A549 treated with dexamethasone at 1 μM for 4 hours (cell line): ENCODE data around the gene HDX. TPM values are rescaled to one million over a fixed set of nuclear protein-coding genes. Genes with fewer than 3 reads are reported as not detected.

Source experiments
- total RNA-seq: library from RNA; stranded (reverse); fragments of 200-300 nt; extraction: Qiagen RNA extraction; gene quantifications from 5 replicates; pipeline ENCODE4 v1.2.3, GENCODE V29; 2022

Gene HDX
- total RNA-seq: 1.8 to 2.4 TPM (median 2.0 TPM) in 5 replicates

GRCh38 chrX:84501798-84502628 lies at the start of gene HDX:
Gene HDX, minus strand, starts transcription at chrX:84502453. Its CDS starts 27,056 bp downstream, at chrX:84475397.

